ENCODE results near the gene WDR17.
"Not testable (repeated sequence)": the region's sequence is repeated elsewhere in the genome, so short reads cannot be mapped to it uniquely, and the experiment has no call there.

Gene WDR17

GRCh38 chr4:176191974-176192373 is 126.3 kb downstream of the WDR17 start:
- no peak for DNase-seq (ENCODE audit: low read depth in 2 of 2)

- DNase-seq (ENCODE audit: low read depth in 2 of 2), result no peak
These were observed 127.5 kb downstream of the WDR17 start for GRCh38 chr4:176193126-176193525.

- DNase-seq (ENCODE audit: low read depth in 2 of 2), result peak in 1 of 2 donors; percentile 11
These were observed 128.3 kb downstream of the WDR17 start for GRCh38 chr4:176193938-176194337.

GRCh38 chr4:176195184-176195978 is 129.7 kb downstream of the WDR17 start, which contains the start of gene SPATA4:
Gene SPATA4 (minus strand): TSS chr4:176195585. CDS start chr4:176195562, 23 bp downstream.
- peak; percentile 87 to 92 for DNase-seq (ENCODE audit: low read depth in 2 of 2)

GRCh38 chr4:176198316-176198903 is 132.8 kb downstream of the WDR17 start:
- DNase-seq (ENCODE audit: low read depth in 2 of 2), result no peak

- DNase-seq (ENCODE audit: low read depth in 2 of 2), result no peak
These were observed 139.7 kb downstream of the WDR17 start for GRCh38 chr4:176205299-176205698.

- no peak for DNase-seq (ENCODE audit: low read depth in 2 of 2)
These were observed 142.2 kb downstream of the WDR17 start for GRCh38 chr4:176207839-176208238.

- DNase-seq (ENCODE audit: low read depth in 2 of 2), result no peak
These were observed 143.9 kb downstream of the WDR17 start for GRCh38 chr4:176209535-176209934.

- no peak for DNase-seq (ENCODE audit: low read depth in 2 of 2)
These were observed 144.5 kb downstream of the WDR17 start for GRCh38 chr4:176210101-176210500.

GRCh38 chr4:176210579-176211296 is 145.1 kb downstream of the WDR17 start:
- DNase-seq (ENCODE audit: low read depth in 2 of 2), result no peak

GRCh38 chr4:176212351-176212750 is 146.7 kb downstream of the WDR17 start:
- DNase-seq (ENCODE audit: low read depth in 2 of 2), result not testable (repeated sequence)

GRCh38 chr4:176217510-176217909 is 151.9 kb downstream of the WDR17 start:
- DNase-seq (ENCODE audit: low read depth in 2 of 2), result no peak

- no peak for DNase-seq (ENCODE audit: low read depth in 2 of 2)
These were observed 156.5 kb downstream of the WDR17 start for GRCh38 chr4:176222149-176222548.

GRCh38 chr4:176223561-176223960 is 157.9 kb downstream of the WDR17 start:
- no peak for DNase-seq (ENCODE audit: low read depth in 2 of 2)

GRCh38 chr4:176226736-176227135 is 161.1 kb downstream of the WDR17 start:
- no peak for DNase-seq (ENCODE audit: low read depth in 2 of 2)

- no peak for DNase-seq (ENCODE audit: low read depth in 2 of 2)
These were observed 164.0 kb downstream of the WDR17 start for GRCh38 chr4:176229645-176230044.

Measured in stimulated activated CD8-positive, alpha-beta memory T cell treated with anti-CD3 and anti-CD28 coated beads, Interleukin-7, amount 100 ng/mL, for 4 hours (primary cell).